Prostate gland (tissue), 2 donors: Measurements from ENCODE around the gene PADI1.

Experiments
- POLR2A ChIP-seq: fragments of 450-650 bp; IDR thresholded peaks from one replicate; pipeline ENCODE4 v1.6.1; 2016; ENCODE audit warnings: antibody characterized with exemption, mild to moderate bottlenecking
- TF ChIP-seq, protein P1 (sequence below), 4 experiments: fragments of 200-600 bp in 2 of 4; fragments of 450-650 bp in 2 of 4; sonication (generic) in 2 of 4; IDR thresholded peaks; 1 replicate in 3 of 4; 2 replicates in 1 of 4; pipeline ENCODE4 v1.5.1; 2016 to 2019; ENCODE audit warnings: antibody characterized with exemption in 4 of 4, mild to moderate bottlenecking in 2 of 4, moderate library complexity in 2 of 4

DNA sequence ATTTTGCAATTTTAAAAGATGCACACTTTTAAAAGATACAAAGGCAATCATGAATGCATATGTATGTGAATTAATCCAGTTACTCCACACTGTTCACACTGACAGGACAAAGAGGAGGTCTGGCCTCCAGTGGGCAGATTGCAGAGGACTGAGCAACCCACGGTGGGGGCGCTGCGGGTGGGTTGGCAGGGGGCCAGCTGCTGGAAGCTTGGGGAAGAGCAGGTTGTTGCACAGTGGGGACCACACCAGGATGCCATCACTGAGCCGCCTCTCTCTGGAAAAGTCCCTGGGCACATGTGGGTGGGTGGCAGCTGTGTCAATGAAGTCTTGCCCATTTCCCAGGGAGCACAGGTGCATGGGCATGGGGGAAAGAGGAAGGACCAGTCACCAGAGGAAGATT is 90.4 kb downstream of the PADI1 start:
- no peak for TF ChIP-seq POLR2A
- TF ChIP-seq, protein P1, sequence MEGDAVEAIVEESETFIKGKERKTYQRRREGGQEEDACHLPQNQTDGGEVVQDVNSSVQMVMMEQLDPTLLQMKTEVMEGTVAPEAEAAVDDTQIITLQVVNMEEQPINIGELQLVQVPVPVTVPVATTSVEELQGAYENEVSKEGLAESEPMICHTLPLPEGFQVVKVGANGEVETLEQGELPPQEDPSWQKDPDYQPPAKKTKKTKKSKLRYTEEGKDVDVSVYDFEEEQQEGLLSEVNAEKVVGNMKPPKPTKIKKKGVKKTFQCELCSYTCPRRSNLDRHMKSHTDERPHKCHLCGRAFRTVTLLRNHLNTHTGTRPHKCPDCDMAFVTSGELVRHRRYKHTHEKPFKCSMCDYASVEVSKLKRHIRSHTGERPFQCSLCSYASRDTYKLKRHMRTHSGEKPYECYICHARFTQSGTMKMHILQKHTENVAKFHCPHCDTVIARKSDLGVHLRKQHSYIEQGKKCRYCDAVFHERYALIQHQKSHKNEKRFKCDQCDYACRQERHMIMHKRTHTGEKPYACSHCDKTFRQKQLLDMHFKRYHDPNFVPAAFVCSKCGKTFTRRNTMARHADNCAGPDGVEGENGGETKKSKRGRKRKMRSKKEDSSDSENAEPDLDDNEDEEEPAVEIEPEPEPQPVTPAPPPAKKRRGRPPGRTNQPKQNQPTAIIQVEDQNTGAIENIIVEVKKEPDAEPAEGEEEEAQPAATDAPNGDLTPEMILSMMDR (IDR thresholded peaks at IDR 0.05), result no peak
